PFSK-1 (cell line): ENCODE measurements around the gene THOC6.

Experiments
- POLR2AphosphoS5 ChIP-seq: IDR thresholded peaks from 2 replicates; pipeline ENCODE4 v1.6.1; 2012; ENCODE audit warnings: low read depth, mild to moderate bottlenecking, control low read depth, low read length, moderate library complexity
- TF ChIP-seq, protein P1 (sequence below), 2 experiments: IDR thresholded peaks; 2 replicates each; pipeline versions ENCODE4 v1.6.1 to v1.8.0; 2011 to 2012; ENCODE audit warnings: low read depth in 2 of 2, low read length in 2 of 2, control low read depth in 1 of 2, inconsistent platforms in 1 of 2, mild to moderate bottlenecking in 1 of 2, moderate library complexity in 1 of 2; ENCODE audit not compliant: insufficient read depth in 1 of 2

DNA sequence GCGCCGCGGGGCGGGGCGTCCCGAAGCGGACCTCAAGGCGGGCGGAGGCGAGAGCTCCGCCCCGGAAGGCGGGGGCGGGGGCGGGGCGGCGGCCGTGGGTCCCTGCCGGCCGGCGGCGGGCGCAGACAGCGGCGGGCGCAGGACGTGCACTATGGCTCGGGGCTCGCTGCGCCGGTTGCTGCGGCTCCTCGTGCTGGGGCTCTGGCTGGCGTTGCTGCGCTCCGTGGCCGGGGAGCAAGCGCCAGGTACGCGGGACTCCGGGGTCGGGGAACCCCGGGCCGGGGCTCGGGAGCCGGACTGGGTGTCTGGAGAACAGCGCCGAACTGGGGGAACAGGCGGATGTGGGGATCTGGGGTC, 3.6 kb upstream of the THOC6 start, which contains the start of gene TNFRSF12A:
- peak; percentile 81 for TF ChIP-seq POLR2AphosphoS5
- TF ChIP-seq, protein P1, sequence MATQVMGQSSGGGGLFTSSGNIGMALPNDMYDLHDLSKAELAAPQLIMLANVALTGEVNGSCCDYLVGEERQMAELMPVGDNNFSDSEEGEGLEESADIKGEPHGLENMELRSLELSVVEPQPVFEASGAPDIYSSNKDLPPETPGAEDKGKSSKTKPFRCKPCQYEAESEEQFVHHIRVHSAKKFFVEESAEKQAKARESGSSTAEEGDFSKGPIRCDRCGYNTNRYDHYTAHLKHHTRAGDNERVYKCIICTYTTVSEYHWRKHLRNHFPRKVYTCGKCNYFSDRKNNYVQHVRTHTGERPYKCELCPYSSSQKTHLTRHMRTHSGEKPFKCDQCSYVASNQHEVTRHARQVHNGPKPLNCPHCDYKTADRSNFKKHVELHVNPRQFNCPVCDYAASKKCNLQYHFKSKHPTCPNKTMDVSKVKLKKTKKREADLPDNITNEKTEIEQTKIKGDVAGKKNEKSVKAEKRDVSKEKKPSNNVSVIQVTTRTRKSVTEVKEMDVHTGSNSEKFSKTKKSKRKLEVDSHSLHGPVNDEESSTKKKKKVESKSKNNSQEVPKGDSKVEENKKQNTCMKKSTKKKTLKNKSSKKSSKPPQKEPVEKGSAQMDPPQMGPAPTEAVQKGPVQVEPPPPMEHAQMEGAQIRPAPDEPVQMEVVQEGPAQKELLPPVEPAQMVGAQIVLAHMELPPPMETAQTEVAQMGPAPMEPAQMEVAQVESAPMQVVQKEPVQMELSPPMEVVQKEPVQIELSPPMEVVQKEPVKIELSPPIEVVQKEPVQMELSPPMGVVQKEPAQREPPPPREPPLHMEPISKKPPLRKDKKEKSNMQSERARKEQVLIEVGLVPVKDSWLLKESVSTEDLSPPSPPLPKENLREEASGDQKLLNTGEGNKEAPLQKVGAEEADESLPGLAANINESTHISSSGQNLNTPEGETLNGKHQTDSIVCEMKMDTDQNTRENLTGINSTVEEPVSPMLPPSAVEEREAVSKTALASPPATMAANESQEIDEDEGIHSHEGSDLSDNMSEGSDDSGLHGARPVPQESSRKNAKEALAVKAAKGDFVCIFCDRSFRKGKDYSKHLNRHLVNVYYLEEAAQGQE (IDR thresholded peaks at IDR 0.05; ENCODE audit: insufficient read depth in 1 of 2, low read depth in 2 of 2, low read length in 2 of 2) = no peak; a peak in 2 of 4 replicates
